LNCaP clone FGC (cell line): ENCODE measurements around the gene TACC3.

Source experiments
- DNase-seq: peaks from one replicate; pipeline ENCODE4 v3.0.0-alpha.2; 2011; ENCODE audit warnings: low read depth
- H3K4me3 ChIP-seq: 2 replicates; pipeline ENCODE4 v1.5.1; 2011; ENCODE audit warnings: mild to moderate bottlenecking, low read depth, low read length, control low read depth
- CTCF ChIP-seq: IDR thresholded peaks from 2 replicates; pipeline ENCODE4 v1.5.1; 2012; ENCODE audit warnings: mild to moderate bottlenecking; ENCODE audit not compliant: control insufficient read depth, insufficient read depth; ENCODE audit errors: extremely low read depth

The TACC3 gene

DNA sequence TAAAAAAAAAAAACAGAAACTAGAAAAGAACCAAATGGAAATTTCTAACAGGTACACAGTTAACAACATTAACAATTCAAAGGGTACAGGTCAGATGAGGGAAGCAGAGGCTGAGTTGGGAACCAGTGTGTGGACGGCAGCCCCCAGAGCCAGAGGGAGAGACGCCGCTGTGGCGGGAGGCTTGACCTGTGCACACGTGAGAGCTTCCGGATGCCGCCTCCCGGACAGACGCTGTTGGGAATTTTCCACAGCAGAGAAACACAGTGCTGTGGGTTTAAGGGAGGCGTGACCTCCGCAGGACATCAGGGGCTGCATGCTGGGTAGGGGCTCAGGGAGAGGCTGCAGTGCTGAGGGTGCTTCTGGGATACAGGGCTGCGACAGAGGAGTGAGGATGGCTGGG lies 22.2 kb downstream of the TACC3 start:
- DNase-seq = no peak
- no peak for TF ChIP-seq CTCF
- H3K4me3 ChIP-seq = no peak overlapping the region

DNA sequence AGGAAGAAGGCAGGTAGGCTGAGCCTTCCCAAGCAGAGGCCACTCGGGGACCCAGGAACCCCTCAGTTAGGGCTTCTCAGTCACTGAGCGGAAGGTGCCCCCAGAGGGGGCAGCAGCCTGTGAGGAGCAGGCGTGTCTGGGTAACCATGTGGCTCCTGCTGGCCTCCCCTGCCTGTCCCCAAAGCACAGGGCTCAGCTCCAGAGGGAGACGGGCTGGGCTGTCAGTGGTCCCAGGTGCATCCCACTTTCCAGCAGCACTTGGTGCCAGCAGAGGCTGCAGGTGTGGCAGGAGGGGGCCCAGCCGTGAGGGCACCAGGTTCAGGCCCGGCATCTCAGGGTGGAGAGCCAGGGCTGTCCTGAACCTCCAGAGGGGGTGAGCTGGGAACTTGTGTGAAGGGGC lies 22.7 kb downstream of the TACC3 start:
- no peak for TF ChIP-seq CTCF
- DNase-seq = no peak

GRCh38 chr4:1744552-1744951 lies 23.2 kb downstream of the TACC3 start:
- no peak overlapping the region for H3K4me3 ChIP-seq
- no peak for TF ChIP-seq CTCF
- DNase-seq = no peak

More for the DNA sequence above, 22.7 kb downstream of the TACC3 start:
- H3K4me3 ChIP-seq = no peak overlapping the region

GRCh38 chr4:1745165-1745564 lies 23.8 kb downstream of the TACC3 start:
- no peak for DNase-seq
- H3K4me3 ChIP-seq = no peak overlapping the region
- TF ChIP-seq CTCF = no peak

DNA sequence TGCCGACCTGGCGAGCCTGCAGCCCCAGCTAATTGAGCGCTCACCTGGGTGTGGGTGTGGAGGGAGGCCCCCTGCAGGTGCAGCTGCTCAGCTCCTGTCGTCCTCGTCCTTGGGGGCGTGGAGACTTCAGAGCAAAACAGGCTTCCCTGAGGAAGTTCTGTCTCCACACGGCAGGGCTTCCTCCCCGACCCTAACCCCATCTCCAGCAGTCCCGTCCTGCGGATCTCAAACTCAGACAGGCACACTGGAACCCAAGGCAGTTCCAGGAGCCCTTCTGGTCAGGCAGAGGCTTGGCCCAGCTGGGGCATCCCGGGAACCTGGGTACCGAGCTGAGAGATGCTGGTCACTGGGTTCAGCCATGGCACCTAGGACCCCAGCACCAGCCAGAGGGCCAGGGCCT lies 24.4 kb downstream of the TACC3 start:
- no peak for DNase-seq
- no peak overlapping the region for H3K4me3 ChIP-seq
- TF ChIP-seq CTCF = no peak

- H3K4me3 ChIP-seq = no peak overlapping the region
- peak; percentile 83 for TF ChIP-seq CTCF
- DNase-seq = no peak
Observed at GRCh38 chr4:1746265-1746691, 25.0 kb downstream of the TACC3 start.

DNA sequence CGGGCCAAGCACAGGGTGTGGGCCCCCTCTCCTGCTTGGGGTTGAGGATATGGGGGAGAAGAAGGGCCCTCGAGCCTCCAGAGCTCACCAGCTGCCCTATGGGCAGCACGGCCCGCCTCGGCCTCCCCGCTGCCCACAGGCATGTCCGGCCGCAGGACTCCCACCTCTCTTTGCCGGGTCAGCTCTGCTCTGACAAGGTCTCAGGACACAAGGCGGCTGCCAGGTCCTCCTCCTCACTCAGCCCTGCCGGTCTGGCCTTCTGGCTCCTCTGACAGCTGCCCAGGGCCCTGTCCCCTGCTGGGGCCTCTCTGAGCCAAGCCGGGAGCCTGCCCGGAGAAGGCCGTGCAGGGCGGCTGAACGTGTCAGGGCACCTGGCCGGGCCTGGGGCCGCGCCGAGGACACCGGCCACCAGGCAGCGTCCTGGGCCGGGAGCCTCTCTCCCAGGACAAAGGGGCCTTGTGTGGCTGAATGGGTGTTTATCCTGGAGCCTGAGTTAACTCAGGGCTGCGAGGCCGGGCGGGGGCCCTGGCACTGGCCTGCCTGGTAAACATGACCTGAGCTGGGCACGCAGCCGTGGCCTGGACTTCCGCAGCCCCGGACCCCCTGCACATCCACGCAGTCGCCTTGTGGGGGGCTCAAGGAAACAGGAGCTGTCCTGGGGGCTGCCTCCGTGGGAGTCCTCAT lies 25.7 kb downstream of the TACC3 start:
- H3K4me3 ChIP-seq = no peak overlapping the region
- DNase-seq = no peak
- TF ChIP-seq CTCF = no peak
